ENCODE data around the gene MSX2. TPM values are rescaled to one million over a fixed set of nuclear protein-coding genes. Genes with fewer than 3 reads are reported as not detected.

The MSX2 gene
- total RNA-seq, 2 experiments from 2014 or later, result not detected

DNA sequence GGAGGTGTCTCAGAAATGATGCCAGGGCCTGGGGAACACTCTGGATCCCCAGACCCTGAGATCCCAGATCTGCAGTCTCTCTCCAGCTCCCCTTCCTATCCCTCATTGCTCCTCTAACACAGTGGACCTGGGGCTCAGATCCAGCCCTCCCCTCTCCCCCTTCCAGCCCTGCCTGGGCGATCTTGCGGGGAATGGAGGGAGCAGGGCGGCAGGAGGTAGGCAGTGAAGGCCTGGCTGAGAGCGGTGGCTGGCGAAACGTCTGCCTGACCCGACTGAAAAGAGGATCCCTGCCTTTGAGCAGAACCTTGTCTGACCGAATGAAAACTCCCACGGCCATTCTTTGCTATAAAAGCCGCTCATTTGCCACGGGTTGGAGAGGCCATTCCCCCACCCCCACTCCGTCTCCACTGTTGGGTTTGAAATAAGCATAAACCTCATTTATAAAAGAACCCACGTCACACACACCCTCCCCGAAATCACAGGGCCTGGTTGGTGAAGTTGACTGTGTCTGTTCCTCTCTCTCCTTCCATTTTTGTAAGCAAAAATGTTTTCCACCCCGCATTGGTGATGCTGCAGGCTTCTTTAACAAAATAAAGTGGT lies 8.8 kb downstream of the MSX2 start:
- H3K4me3 Mint-ChIP-seq, result no peak overlapping the region

DNA sequence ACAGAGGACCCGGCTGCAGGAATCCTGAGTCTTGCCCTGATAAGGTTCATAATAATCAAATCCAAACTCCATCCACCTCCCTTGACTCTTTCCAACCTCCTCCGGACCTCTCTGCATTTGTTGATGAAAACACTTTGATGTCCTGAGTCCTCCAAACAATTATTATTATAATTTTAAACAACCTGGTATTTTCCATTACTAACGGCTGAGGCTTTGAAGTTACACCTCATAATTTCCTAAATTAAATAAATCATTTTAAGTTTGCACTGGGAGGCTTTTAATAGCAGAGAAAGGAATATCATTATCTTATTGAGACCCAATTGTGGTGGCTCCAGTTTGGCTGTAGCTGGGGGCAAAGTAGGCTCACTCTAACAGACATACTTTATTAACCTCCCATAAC lies 9.5 kb downstream of the MSX2 start:
- POLR2A ChIA-PET, result no interaction called here
- DNase-seq, result no peak
- peaks cover 3% of the 10 kb centered on the region for H3K4me1 Mint-ChIP-seq
- CTCF ChIA-PET, result no interaction called here
- no peak overlapping the region for H3K4me3 Mint-ChIP-seq
- H3K27me3 Mint-ChIP-seq, result peaks cover 72% of the 10 kb centered on the region
- no peaks in the 10 kb centered on the region for H3K36me3 Mint-ChIP-seq (ENCODE audit: low read depth)
- no peak overlapping the region for H3K27ac Mint-ChIP-seq
- H3K9me3 Mint-ChIP-seq, result no peaks in the 10 kb centered on the region

More for the DNA sequence above, 8.8 kb downstream of the MSX2 start:
- ChIA-PET CTCF (no interaction called here), POLR2A (no interaction called here)
- Mint-ChIP-seq H3K27ac (no peak overlapping the region), H3K27me3 (peaks cover 77% of the 10 kb centered on the region), H3K36me3 (ENCODE audit: low read depth) (no peaks in the 10 kb centered on the region), H3K9me3 (no peaks in the 10 kb centered on the region), H3K4me1 (peaks cover 3% of the 10 kb centered on the region)
- DNase-seq, result no peak

DNA sequence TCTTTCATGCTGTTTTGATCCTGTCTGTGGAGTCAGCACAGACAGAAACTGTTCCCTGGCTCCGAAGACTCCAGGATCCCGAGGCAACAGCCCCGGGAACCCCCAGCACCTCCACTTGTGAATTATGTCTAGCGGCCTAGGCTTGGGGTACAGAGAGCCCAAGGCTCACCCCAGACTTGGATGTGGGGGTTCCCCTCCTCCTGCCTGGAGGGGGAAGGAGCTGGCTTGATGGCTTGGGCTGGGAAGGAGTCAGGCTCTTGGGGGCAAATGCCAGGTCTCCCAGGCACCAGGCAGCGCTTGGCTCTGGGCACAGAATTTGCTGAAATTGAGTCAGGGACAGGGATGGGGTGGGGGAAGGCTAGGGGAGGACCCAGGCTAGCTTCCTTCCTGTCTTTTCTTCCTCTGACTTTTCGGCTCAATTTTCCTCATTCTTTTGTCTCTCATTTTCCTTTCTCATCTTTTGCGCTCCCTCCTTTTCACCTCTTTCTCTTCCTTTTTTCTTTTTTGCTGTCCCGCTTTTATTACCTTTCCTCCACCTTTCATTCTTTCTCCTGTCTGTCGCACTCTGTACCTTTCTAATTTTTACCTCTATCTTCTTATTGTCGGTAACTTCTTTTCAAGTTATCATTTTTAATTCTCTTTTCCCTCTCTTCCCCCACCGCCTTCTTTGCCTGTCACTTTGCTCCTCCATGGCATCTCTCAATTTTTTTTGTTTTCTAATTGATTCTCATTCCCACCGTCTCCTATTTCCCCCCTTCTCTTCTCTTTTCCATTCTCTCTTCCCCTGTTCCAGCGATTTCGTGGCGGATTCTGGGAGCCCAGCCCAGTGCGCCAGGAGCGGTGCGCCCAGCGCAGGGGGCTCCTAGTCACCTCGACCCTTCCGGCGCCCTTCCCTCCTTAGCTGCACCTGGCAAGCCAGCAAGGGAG lies 10.5 kb downstream of the MSX2 start:
- Mint-ChIP-seq H3K27ac (no peak overlapping the region), H3K36me3 (ENCODE audit: low read depth) (no peaks in the 10 kb centered on the region), H3K4me1 (peaks cover 3% of the 10 kb centered on the region), H3K4me3 (no peak overlapping the region), H3K9me3 (no peaks in the 10 kb centered on the region), H3K27me3 (peaks cover 64% of the 10 kb centered on the region)
- ChIA-PET POLR2A (no interaction called here), CTCF (no interaction called here)
- no peak for DNase-seq

DNA sequence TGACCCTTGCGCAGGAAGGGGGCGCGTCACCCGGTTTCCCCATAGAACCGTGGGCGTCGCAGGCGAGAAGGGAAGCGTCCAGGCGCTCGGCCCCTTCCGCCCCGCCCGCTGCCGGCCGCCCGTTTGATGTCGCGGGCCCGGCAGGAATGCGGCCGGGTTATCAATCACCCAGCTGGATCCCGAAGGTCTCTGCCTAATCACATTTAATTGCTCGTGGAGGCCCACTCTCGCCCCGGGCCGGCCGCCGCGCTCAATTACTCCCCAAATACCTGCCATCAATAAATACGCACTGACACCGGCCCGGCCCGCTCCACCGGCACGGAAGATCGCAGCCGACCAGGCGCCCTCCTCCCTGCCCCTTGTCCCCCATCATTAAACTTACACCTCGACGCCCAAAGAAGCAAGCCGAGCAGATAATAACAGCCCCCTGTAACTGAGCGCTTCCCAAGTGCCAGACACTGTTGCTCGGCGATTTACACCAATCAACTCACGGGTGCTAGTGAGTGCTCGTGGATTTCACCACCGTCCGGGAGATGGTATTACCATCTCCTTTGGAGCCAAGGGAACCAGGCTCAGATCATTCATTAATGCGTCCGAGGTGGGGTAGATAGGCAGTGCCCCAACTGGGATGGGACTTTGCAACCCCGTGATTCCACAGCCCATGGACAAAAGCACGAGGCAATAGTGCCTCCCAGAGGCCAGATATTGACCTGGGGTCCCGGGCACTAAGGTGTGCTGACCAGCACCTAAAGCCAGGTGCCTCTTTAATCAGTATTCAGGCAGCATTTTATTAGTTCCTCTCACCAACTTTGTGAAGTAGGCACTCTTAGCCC lies 11.3 kb downstream of the MSX2 start:
- DNase-seq, result no peak
- H3K4me1 Mint-ChIP-seq, result peaks cover 3% of the 10 kb centered on the region
- H3K27ac Mint-ChIP-seq, result no peak overlapping the region
- H3K4me3 Mint-ChIP-seq, result no peak overlapping the region
- POLR2A ChIA-PET, result no interaction called here
- H3K36me3 Mint-ChIP-seq (ENCODE audit: low read depth), result no peaks in the 10 kb centered on the region
- CTCF ChIA-PET, result no interaction called here
- peaks cover 61% of the 10 kb centered on the region for H3K27me3 Mint-ChIP-seq
- H3K9me3 Mint-ChIP-seq, result no peaks in the 10 kb centered on the region

DNA sequence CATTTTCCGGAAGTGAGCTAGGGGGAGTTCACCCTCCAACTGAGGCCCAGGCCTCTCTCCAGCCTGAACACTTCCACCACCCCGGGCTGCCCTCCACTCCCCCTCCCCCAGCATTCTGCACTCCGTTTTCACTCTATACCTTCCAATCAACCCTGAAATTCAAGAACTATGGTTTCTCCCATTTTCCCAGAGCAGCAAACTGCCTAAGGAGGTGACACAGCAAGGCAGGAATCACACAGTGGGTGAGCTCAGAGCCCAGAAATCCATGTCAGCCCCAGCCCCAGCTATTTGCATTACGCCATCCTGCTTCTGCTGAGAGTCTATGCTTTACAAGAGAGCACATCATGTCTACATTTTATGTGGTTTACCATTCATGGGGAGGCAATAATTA lies 11.9 kb downstream of the MSX2 start:
- Mint-ChIP-seq H3K4me1 (peaks cover 3% of the 10 kb centered on the region), H3K9me3 (no peaks in the 10 kb centered on the region)
- CTCF ChIA-PET, result no interaction called here

DNA sequence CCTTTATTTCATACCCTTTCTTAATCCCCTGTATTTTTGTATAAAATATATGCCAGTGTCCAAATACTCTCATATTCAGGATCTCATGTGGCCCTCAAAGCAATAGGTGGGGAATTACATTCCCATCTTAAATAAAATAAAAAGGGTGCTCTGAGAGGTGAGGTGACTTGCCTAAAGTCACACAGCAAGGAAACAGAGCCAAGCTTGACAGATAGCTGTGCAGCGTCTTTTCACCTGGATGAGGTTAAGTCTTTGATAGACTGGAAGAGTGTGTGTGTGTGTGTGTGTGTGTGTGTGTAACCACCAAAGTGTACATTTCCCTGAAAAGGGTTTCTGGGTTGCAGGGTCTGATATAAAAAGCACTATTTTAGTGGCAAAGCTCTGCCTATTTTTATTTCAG lies 12.4 kb downstream of the MSX2 start:
- H3K4me1 Mint-ChIP-seq, result peaks cover 3% of the 10 kb centered on the region

More for the DNA sequence above, 11.9 kb downstream of the MSX2 start:
- no peak for DNase-seq
- Mint-ChIP-seq H3K36me3 (ENCODE audit: low read depth) (no peaks in the 10 kb centered on the region), H3K4me3 (no peak overlapping the region), H3K27ac (no peak overlapping the region), H3K27me3 (peaks cover 55% of the 10 kb centered on the region)
- POLR2A ChIA-PET, result no interaction called here

DNA sequence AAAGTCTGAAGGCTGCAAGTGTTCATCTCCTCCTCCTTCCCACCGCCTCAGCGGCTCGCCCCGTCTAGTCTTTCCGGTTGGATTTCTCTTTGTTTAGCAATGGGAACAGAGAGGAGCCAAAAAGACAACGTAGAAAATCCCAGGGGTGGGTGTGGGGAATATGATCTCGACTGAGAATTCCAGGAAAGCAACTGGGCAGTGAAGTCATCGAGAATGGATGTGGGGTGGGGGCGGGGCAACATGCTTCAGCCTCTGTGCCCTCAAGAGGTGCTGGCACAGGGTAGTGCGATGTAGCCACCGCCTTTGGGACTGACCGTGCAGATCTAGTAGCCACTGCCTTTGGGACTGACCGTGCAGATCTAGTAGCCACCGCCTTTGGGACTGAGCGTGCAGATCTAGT lies 12.9 kb downstream of the MSX2 start:
- Mint-ChIP-seq H3K9me3 (peaks cover 2% of the 10 kb centered on the region), H3K27ac (no peak overlapping the region), H3K4me3 (no peak overlapping the region), H3K4me1 (peaks cover 3% of the 10 kb centered on the region), H3K36me3 (ENCODE audit: low read depth) (no peaks in the 10 kb centered on the region), H3K27me3 (peaks cover 48% of the 10 kb centered on the region)
- no peak for DNase-seq
- CTCF ChIA-PET, result no interaction called here
- POLR2A ChIA-PET, result no interaction called here

More for the DNA sequence above, 12.4 kb downstream of the MSX2 start:
- CTCF ChIA-PET, result no interaction called here
- peaks cover 51% of the 10 kb centered on the region for H3K27me3 Mint-ChIP-seq
- POLR2A ChIA-PET, result no interaction called here
- no peak for DNase-seq
- peaks cover 2% of the 10 kb centered on the region for H3K9me3 Mint-ChIP-seq
- H3K36me3 Mint-ChIP-seq (ENCODE audit: low read depth), result no peaks in the 10 kb centered on the region
- no peak overlapping the region for H3K4me3 Mint-ChIP-seq
- no peak overlapping the region for H3K27ac Mint-ChIP-seq

DNA sequence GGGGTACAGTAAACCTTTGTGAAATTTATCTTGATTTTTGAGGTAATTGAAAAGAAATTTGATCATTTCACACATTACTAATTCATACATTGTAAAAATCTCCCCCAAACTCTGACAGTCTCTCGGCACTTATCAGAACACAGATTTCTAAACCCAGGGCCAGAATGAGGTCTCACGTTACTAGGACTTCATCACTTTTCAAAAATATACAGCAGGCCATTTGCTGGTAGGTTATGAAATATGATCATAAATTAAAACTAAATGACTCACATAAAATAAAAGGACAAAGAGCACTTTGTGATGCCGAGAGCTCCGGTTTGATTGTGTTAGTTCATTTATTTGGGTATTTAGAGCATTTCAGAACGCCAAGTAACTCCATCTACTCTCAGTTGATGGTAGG lies 17.0 kb downstream of the MSX2 start:
- Mint-ChIP-seq H3K27me3 (peaks cover 8% of the 10 kb centered on the region), H3K9me3 (peaks cover 15% of the 10 kb centered on the region), H3K4me1 (no peaks in the 10 kb centered on the region), H3K4me3 (no peak overlapping the region), H3K36me3 (ENCODE audit: low read depth) (peaks cover 3% of the 10 kb centered on the region), H3K27ac (no peak overlapping the region)
- ChIA-PET CTCF (interaction anchor here (0.7 kb wide), 1 partner anchor 14 kb away, joined by 4 read pairs; no protein-coding TSS in a partner anchor), POLR2A (no interaction called here)
- no peak for DNase-seq

DNA sequence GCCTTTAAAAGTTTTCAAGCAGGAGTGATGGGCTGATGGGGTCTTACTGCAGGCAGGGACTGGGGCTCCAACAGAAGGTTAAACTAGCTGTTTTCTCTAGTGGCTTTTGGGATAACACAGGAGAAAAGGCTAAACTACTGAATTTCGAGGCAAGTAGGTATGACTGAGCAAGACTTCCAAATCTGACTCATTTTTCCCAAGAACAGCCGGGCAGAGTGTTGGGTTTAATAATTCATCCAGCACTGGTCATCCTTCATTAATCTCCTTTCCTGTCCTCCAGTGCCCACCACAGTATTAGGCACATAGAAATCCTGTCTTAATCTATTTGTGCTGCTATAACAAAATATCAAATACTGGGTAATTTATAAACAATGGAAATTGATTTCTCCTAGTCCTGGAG lies 20.5 kb downstream of the MSX2 start:
- no peak overlapping the region for H3K27ac Mint-ChIP-seq
- H3K27me3 Mint-ChIP-seq, result peaks cover 13% of the 10 kb centered on the region
- no peak overlapping the region for H3K4me3 Mint-ChIP-seq
- CTCF ChIA-PET, result no interaction called here
- H3K9me3 Mint-ChIP-seq, result peaks cover 15% of the 10 kb centered on the region
- no peak for DNase-seq
- no peaks in the 10 kb centered on the region for H3K4me1 Mint-ChIP-seq
- H3K36me3 Mint-ChIP-seq (ENCODE audit: low read depth), result peaks cover 3% of the 10 kb centered on the region
- POLR2A ChIA-PET, result no interaction called here

DNA sequence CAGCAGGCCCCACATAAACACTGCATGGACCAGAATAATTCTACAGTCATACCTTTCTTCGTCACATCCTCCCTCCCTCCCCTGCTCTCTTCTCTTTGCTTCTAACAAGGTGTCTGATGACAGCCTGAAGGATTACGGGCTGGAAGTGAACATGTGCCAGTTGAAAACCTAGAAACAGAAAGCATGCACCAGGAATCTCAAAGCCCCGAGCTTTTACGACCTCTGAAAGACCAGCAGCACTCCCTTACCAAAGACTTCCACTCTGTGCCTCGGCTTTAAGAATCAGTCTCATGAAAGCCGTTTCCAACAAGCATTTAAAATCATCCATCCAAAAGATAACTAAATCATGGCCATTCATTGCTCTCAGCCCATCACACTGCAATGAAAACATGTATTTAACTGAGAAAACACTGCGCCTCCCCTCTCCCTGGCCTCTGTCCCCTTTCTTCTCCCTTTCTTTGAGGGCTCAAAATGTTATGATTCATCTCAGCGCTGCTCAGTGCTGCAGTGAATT lies 21.3 kb downstream of the MSX2 start:
- Mint-ChIP-seq H3K9me3 (peaks cover 15% of the 10 kb centered on the region), H3K27me3 (peaks cover 20% of the 10 kb centered on the region), H3K4me1 (no peaks in the 10 kb centered on the region), H3K27ac (no peak overlapping the region), H3K36me3 (ENCODE audit: low read depth) (peaks cover 3% of the 10 kb centered on the region), H3K4me3 (no peak overlapping the region)
- CTCF ChIA-PET, result no interaction called here
- DNase-seq, result no peak
- POLR2A ChIA-PET, result no interaction called here

DNA sequence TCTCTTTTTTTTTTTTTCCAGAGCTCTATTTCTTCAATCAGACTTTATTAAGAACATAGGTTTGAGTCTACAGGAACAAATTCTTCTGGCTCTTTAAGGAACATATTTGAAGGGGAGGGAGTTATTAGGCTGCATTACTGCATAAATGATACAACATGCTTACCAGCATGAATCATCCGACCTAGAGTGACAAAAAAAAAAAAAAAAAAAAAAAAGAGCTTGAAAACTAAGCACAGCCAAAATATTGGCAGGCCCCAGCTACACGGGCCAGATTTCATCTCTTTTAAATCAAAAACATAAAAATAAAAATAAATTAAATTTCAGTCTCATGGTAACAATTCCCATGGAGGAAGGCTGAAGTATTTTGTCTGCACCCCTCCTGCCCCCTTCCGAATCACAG lies 26.3 kb downstream of the MSX2 start:
- DNase-seq, result no peak
- Mint-ChIP-seq H3K27ac (no peak overlapping the region), H3K27me3 (peaks cover 38% of the 10 kb centered on the region), H3K36me3 (ENCODE audit: low read depth) (no peaks in the 10 kb centered on the region), H3K4me1 (no peaks in the 10 kb centered on the region), H3K9me3 (no peaks in the 10 kb centered on the region), H3K4me3 (no peak overlapping the region)
- POLR2A ChIA-PET, result no interaction called here
- CTCF ChIA-PET, result no interaction called here

DNA sequence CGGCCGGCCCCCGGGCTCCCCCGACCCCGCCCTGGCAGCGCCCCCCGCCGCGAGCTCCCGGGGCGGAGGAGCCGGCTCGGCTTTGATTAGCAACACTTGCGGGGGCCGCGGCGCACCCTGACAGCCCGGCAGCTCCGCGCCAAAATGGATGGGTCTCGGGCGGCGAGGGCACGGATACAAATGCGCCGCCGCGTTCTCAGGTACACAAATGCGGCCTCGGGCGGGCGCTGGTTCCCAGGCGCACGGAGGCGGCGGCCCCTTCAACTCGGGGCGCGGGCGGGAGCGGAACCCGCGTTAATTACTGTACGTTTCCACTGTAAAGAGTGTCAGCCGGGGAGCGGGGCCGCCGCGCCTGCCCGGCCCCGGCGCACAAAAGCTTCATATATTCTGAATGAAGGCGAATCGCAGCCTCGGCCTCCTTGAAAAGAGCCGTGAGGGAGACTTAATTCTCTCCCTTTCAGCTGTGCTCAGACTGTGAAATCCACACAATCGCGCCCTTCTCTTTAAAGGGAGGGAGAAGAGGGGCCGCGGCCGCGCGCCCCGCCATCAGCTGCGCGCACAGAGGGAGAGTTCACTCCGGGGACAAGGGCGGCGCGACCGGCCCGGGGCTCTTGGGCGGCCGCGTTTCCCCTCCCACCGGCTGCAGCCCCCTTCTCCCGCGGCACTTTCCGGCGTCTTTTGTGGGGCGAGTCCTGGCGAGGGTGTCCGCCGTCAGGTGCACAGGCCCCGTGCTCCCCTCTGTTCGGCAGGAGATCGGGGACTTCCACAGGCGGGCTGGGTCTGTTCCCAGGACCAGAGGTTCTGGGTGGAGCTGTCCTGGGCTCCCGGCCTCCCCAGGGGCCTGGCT lies 27.0 kb downstream of the MSX2 start:
- no peak for DNase-seq

More for the DNA sequence above, 27.0 kb downstream of the MSX2 start:
- POLR2A ChIA-PET, result no interaction called here
- CTCF ChIA-PET, result no interaction called here
- H3K4me1 Mint-ChIP-seq, result no peaks in the 10 kb centered on the region
- H3K27me3 Mint-ChIP-seq, result peaks cover 38% of the 10 kb centered on the region
- H3K9me3 Mint-ChIP-seq, result no peaks in the 10 kb centered on the region
- no peaks in the 10 kb centered on the region for H3K36me3 Mint-ChIP-seq (ENCODE audit: low read depth)
- H3K27ac Mint-ChIP-seq, result no peak overlapping the region
- no peak overlapping the region for H3K4me3 Mint-ChIP-seq

Measured in activated CD4-positive, alpha-beta memory T cell treated with anti-CD3 and anti-CD28 coated beads, Interleukin-2, amount 10 ng/mL, durations not matched to agents 7 days and 5 days (primary cell).